Hematopoietic multipotent progenitor cell (in vitro differentiated cells): ENCODE measurements around the gene TBXA2R. TPM values are rescaled to one million over a fixed set of nuclear protein-coding genes. Genes with fewer than 3 reads are reported as not detected.
"Not testable (repeated sequence)": the region's sequence is repeated elsewhere in the genome, so short reads cannot be mapped to it uniquely, and the experiment has no call there.

Experiments
- DNase-seq, 3 donors: peaks; one replicate each; pipeline ENCODE4 v3.0.0-alpha.2; 2011 to 2015; ENCODE audit warnings: low read depth in 2 of 3, low spot score in 2 of 3
- total RNA-seq: library from RNA; depleted of rRNA; stranded (reverse); fragments of >200 nt; gene quantifications from one replicate; pipeline ENCODE4 v1.2.3, GENCODE V29; 2012

The TBXA2R gene
- total RNA-seq, 1 donor, result 1.3 TPM

DNA sequence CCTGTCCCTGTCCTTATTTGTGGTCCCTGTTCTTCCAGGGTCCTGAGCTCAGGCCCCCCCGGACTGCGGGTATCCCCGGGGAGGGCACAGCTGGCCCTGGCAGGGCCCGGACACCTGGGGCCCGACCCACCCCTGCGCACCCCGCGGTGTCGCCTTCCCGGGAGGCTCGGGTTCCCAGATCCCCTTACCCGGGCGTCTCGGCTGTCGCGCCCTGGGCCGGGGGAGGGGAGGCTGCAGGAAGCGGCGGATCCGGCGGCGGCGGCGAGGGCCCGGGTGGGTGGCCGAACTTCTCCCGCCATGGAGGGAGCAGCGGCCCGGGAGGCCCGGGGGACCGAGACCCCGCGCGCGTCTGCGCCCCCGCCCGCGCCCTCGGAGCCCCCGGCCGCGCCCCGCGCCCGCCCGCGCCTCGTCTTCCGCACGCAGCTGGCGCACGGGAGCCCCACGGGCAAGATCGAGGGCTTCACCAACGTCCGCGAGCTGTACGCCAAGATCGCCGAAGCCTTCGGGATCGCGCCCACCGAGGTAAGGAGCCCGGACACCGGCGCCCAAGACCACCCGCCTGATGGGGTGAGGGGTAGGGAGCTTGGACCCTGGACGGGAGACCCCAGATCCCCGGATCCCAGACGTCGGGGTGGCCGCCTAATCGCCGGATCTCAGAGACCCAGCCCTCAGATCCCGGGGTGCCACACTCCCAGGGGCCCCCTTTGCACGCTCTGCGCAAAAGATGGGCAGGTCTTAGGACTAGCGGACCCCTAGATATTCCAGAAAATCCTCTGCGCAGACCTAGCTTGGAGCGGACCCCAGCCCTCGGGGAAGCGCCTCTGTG lies 21.2 kb downstream of the TBXA2R start, which contains the start of gene GIPC3:
GIPC3 (plus strand) TSS at position 178 of the 826 bp plus-strand sequence; CDS start at position 298, 120 bp downstream.
- no peak for DNase-seq

GRCh38 chr19:3584036-3584802 lies 22.5 kb downstream of the TBXA2R start:
- not testable (repeated sequence) for DNase-seq

GRCh38 chr19:3581792-3582191 lies 24.9 kb downstream of the TBXA2R start:
- DNase-seq, result not testable (repeated sequence)

GRCh38 chr19:3580156-3580934 lies 26.3 kb downstream of the TBXA2R start:
- no peak for DNase-seq

- no peak for DNase-seq
These were observed 28.3 kb downstream of the TBXA2R start for GRCh38 chr19:3578390-3578789.

- DNase-seq, result no peak
These were observed 28.8 kb downstream of the TBXA2R start for GRCh38 chr19:3577723-3578344.

GRCh38 chr19:3576696-3577443 lies 29.8 kb downstream of the TBXA2R start:
- peak in 1 of 3 donors; percentile 40 for DNase-seq

GRCh38 chr19:3575949-3576673 lies 30.6 kb downstream of the TBXA2R start:
- no peak for DNase-seq

- DNase-seq, result no peak
These were observed 31.4 kb downstream of the TBXA2R start for GRCh38 chr19:3575260-3575741.

DNA sequence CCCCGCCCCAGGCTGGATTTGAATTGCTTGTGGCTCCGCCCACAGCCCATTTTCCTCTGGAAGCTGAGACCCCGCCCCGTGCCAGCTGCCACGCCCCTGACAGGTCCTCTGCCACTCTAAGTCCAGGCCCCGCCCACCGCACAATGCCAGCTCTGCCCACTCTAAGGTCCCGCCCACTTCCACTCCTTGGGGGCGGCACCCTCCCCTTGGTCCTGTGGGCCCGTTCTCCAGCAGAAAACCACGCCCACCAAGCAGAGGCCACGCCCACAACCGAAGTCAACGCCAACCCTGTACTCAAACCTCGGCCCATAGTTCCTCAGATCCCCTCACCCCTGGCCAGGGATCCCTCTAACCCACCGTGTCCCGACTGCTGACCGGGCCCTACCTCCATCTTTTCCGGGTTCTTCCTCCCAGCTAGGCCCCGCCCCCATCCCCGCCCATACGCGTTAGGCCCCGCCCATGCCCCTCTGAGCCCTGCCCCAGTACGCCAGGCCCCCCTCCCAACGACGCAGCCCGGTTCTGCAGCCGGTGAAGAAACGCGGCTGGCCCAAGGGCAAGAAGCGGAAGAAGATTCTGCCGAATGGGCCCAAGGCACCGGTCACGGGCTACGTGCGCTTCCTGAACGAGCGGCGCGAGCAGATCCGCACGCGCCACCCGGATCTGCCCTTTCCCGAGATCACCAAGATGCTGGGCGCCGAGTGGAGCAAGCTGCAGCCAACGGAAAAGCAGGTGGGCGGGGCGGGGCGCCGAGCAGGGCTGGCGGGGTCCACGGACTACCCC lies 32.6 kb downstream of the TBXA2R start:
- DNase-seq, result peak; percentile 41 to 96 (median 96)

- peak in 1 of 3 donors; percentile 22 for DNase-seq
These were observed 33.4 kb downstream of the TBXA2R start for GRCh38 chr19:3573162-3573857.

GRCh38 chr19:3572855-3573161 lies 33.9 kb downstream of the TBXA2R start, which contains the start of gene HMG20B:
TSS of gene HMG20B (plus strand) at chr19:3572944. CDS start at chr19:3573310, 366 bp downstream.
- DNase-seq, result no peak

DNA sequence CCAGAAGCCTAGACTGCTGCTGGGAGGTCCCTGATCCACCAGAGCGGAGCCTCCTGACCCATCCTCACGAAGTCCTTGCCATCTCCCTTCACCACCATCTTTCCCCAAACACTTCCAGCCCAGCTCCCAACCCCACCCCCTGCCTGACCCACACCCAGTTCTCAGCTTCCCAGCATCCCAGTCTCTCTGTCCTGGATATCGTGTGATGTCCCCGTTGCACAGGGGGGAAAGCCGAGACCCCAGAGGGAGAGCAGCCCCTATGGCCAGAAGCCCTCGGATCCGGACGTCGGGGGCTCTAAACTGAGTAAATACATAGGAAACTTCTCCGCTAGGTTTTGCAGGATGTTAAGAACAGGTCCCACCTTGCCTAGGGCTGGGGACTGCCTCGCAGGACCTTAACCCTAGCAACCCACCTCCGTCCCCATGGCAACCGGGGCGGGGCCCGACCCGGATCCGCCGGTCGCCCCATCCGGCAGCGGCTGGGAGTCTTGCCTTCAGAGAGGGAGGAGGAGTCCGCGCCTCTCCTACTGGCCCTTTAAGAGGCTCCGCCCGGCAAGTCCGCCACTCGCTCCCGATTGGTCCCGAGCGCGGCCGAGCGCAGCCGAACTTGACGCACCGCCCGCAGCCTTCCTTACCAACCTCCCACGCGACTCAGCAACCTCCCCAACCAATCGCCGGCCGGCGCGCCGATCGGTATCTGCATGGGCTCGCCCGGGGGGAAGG lies 34.4 kb downstream of the TBXA2R start:
- peak; percentile 97 to 100 (median 100) for DNase-seq

DNA sequence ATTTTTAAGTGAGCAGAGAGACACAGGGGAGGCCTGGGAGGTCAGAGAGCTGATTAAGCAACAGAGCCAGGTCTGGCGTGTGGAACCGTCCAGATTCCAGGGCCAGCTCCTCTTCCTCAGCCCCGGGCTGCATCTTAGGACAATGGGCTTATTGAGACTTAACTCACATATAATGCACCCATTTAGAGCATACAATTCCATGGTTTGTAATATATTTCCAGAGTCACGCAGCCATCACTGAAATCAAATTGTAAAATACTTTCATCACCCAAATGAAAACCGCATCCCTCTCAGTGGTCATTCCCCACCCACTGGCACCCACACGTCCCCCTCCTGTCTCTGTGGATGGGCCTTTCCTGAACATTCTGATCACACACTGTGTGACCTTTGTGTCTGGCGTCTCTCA lies 36.1 kb downstream of the TBXA2R start:
- DNase-seq, result no peak

DNA sequence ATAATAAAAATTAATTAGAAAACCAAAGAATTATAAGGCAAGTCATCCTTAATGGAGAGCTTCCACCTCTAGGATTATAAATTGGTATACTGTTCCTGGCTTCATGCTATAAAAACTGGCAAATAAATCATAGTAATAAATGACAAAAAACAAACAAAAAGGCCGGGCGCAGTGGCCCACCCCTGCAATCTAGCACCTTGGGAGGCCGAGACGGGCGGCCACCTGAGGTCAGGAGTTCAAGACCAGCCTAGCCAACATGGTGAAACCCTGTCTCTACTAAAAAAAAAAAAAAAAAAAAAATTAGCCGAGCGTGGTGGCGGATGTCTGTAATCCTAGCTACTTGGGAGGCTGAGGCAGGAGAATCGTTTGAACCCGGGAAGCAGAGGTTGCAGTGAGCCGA lies 36.6 kb downstream of the TBXA2R start:
- not testable (repeated sequence) for DNase-seq

GRCh38 chr19:3565139-3565538 lies 41.5 kb downstream of the TBXA2R start:
- no peak for DNase-seq
